Non-pigmented ciliary epithelial cell (primary cell): ENCODE data around the gene GHRL.

ENCODE experiments used
- DNase-seq: peaks from one replicate; pipeline ENCODE4 v3.0.0-alpha.2; 2010; ENCODE audit warnings: low read depth

The GHRL gene

DNA sequence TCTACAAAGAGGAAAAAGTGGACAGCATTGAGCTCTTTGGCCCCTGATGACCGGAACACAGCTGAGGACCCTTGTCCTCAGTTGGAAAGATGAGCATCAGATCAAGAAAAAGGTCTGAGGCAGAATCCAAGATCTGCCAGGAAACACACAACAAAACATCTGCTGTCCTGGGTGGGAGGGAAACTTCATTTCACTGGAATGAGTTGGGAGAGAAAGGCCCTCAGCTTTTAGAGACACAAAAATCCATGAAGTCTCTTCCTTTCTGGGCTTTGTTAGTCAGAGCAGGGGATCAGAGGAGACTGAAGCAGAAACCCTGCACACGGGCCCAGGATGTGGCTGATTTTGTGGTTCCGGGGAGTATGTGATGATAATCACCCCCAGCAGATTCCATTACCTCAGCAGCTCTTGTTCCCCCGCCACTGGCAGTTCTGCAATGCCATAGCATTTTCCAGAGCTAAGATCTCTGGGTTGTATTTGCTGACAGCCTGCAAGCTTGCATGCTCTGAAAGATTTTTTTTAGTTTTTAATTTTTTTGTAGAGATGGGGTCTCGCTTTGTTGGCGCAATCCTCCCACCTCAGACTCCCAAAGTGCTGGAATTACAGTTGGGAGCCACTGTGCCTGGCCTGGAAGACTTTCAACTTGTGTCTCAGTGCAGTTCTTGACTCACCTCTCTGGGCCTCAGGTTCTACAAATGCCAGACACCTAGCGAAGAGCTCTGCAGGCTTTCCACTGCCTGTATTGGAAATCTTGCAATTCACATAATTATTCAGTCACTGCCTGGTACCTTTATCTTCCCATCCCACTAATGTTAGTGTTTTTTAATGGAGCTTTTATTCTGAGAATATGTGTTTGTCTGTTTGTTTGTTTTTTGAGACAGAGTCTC, 50.3 kb downstream of the GHRL start:
- no peak for DNase-seq

DNA sequence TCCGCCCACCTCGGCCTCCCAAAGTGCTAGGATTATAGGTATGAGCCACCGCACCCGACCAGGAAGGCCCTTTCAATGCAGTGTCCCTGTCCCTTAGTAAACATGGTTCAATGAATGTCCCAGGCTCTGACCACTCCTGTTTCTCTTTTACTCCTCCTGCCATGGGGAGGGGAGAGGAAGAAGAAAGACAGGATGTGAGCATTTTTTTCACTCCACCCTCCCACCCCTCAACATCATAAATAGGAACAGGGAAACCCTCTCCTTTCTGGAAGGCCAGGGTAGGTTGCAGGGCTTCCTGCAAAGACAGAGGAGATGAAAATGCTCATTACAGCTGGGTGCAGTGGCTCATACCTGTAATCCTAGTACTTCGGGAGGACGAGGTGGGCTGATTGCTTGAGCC, 51.9 kb downstream of the GHRL start:
- no peak for DNase-seq

DNA sequence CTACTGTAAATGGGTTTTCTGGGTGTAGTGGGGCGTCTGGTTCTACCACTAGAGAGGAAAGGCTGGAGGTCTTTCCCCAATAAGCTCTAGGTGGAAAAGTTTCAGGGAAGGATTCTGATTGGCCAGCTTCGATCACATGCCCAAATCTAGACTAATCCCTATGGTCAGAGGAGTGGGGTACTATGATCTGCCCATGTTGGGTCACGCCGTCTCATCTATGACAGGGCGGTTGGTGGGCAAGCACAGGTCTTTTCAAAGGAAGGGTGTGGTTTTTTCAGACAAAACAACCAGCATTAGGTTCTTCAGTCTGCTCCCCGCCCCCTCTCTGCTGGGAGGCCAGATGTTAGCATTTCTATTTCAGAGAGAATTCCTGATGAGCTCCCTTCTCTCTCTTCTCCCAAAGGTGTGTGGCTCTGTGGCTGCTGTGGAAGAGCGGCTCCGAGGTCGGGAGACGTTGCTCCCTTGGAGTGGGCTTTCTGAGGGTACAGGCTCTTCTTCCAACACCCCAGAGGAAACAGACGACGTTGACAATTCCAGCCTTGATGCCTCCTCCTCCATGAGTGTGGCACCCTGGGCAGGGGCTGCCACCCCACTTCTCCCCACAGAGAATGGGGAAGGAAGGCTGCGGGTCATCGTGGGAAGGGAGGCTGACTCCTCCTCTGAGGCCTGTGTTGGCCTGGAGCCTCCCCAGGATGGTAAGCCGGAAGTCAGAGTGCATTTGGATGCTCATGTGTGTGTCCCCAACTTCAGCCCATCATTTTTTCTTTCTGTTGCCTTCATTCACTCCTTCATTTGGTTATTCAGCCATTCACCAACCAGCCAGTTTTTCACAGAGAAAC, 54.2 kb downstream of the GHRL start:
- DNase-seq: no peak
